Stimulated activated CD8-positive, alpha-beta memory T cell treated with anti-CD3 and anti-CD28 coated beads, Interleukin-2, amount 100 ng/mL, for 1 hour (primary cell): ENCODE results near the gene FAXC.
"Not testable (repeated sequence)": the region's sequence is repeated elsewhere in the genome, so short reads cannot be mapped to it uniquely, and the experiment has no call there.

Experiments used
- DNase-seq, 2 donors: peaks; one replicate each; pipeline ENCODE4 v3.0.0-alpha.2; 2020; ENCODE audit warnings: low read depth in 2 of 2

Gene FAXC

GRCh38 chr6:99285881-99286280 is 63.6 kb downstream of the FAXC start:
- no peak for DNase-seq

- no peak for DNase-seq
These were observed 66.9 kb downstream of the FAXC start for GRCh38 chr6:99282479-99283062.

DNA sequence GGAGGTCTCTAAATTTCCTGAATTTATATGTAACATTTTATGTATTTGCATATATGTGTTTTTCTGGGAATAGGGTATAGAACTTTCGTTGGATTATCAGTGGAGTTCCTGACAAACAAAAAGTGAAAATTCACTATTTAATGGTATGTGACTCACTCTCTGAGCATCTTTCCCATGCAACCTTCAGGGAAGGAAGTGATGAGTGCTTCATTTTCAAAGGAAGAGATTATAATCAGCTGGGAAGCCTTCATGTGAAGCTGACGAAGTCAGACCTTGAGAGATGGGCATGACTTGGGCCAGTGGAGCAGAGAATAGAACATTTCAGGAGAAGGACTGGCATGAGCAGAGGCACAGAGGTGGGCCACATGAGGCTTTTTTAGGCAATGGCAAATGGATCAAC is 72.7 kb downstream of the FAXC start:
- no peak for DNase-seq

DNA sequence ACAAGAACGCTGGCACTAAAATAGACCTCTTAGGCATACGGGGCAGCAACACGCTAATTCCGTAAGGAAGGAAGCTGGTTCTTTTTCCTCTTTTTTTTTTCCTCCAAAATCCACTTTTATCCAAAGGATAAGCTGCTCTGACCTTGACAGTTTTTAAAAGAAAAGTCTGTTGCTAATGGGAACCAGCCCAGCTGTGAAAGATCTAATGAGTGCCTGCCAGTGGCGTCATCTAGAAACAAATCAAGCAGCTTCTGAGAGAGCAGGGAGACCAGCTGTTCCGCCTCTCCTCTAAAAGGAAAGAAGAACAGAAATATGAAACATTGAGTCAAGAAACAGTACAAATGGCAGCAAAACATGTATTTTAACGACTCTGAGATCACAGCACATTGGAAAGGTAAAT is 78.6 kb downstream of the FAXC start:
- no peak for DNase-seq

DNA sequence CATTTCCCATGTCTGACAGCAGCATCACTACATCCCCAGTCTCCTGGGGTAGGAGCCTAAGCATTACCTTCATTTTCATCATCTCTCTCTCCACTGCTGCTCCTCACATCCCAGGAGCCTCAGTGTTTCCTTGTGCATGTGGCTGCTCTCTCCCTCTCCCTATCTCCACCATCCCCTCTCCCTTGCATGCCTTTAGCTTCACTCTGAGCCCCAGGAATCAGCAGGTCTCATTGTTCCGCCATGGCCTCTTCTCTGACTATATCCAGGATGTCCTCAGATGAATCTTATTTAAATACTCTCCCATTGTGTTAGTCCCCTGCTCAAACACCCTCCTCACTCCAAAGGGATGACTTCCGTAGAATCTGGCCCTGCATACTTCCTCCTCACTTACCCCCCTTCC is 79.4 kb downstream of the FAXC start:
- DNase-seq, result no peak

GRCh38 chr6:99269207-99269606 is 80.3 kb downstream of the FAXC start:
- no peak for DNase-seq

DNA sequence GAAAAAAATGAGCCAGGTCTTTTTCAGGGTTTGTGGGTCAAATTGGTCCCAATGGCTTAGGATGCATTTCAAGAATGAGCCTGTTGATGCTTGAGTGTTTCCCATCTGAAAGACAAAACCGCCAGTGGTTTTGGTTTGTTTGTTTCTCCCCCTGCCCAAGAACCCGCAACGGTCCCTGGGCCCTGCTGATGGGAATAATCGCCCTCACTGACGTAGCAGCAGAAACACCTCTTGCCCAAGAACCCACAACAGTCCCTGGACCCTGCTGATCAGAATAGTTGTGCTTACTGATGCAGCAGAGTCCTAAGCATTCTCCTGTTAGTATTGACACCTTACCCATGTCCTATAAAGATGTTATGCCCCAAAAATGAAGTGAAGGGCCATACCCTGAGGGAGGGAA is 82.5 kb downstream of the FAXC start:
- DNase-seq, result not testable (repeated sequence)

DNA sequence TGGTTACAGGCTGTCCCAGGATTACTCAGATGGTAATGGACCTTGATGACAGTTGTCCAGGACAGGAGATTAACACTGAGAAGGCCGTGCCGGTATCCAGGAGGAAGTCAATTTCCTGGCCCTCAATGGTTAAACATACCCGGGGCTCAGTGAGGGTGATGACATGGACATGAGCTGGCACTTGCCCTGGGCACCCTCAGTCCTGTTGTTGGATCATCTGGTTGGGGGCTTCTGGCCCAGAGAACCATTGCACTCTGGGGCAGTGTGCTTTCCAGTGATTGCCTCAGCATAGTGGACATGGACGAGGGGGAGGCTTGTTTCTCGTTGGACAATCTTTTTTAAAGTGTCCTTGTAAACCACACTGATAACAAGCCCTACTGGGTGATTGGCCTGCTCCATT is 84.0 kb downstream of the FAXC start:
- not testable (repeated sequence) for DNase-seq

DNA sequence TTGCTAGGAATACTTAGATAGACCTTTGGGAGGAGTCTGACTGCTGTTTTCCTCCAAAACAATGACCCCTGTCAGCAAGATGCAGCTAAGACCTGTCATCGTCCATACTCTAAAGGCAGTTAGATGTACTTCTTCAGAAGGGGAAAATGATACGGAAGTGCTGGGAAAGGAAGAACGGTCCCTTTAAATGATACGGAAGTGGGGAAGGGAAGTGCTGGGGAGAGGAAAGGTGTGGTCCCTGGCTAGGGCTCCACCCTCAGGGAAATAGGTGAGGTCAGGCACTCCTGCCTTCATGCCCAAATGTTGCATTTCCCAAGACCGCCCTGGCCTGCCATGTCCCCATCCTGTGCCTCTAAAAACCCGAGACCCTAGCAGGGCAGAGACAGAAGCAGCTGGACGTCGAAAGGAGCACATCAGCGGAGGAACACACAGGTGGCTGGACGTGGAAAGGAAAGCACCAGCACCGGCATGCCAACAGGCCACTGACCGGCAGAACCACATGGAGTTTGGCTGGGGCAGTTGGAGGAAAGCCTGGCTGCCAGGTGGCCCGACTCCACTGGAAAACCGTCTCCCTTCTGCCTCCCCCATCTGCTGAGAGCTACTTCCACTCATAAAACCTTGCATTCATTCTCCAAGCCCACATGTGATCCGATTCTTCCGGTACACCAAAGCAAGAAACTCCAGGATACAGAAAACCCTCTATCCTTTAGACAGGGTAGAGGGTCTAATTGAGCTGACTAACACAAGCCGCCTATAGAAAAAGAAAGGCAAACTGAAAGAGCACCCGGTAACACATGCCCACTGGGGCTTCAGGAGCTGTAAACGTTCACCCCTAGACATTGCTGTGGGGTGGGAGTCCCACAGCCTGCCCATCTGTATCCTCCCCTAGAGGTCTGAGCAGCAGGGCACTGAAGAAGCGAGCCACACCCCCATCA is 94.6 kb downstream of the FAXC start:
- DNase-seq, result no peak

- no peak for DNase-seq
These were observed 96.2 kb downstream of the FAXC start for GRCh38 chr6:99253271-99253670.

DNA sequence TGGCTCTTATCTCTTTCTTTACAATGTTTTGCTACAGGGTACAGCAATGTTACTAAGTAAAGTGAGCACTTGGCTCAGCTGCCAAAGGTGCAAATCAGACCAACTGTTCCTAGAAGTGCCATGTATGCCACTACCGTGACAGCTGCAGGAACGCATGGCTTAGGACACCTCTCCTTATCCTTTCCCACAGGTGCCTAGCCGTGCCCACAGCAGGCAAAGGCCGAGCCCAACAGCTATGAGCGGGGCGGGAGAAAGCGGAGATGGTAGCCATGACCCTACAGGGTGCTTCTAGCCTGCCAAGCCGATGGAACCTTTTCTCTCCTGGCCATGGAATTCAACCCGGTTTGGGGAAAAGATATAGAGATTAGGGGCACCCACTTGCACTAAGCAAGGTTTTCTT is 97.1 kb downstream of the FAXC start:
- DNase-seq, result no peak

DNA sequence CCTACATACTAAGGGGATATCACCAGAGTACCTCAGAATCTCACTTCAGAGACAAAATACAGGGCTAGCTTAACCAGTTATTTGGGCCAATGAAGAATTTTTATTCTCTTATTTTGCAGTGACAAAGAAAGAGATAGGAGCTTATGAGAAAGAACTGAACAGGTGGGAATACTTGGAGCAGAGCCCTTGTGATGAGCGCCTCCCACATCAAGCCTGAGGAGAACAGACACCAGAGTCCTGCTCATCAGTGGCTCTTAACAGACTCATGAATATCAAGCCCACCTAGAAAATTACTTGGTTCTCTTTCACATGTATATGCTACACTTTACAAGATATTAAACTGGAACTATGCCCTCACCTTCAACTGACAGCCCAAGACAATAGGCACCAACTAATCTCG is 99.0 kb downstream of the FAXC start:
- no peak for DNase-seq

DNA sequence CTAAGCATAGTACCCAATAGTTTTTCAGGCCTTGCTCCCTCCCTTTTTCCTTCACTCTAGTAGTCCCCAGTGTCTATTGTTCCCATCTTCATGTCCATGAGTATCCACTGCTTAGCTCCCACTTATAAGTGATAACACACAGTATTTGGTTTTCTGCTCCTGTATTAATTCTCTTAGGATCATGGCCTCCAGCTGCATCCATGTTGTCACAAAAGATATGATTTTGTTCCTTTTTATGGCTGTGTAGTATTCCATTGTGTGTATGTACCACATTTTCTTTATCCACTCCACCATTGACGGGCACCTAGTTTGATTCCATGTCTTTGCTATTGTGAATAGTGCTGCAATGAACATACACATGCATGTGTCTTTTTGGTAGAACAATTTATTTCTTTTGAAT is 102.9 kb downstream of the FAXC start:
- no peak for DNase-seq

DNA sequence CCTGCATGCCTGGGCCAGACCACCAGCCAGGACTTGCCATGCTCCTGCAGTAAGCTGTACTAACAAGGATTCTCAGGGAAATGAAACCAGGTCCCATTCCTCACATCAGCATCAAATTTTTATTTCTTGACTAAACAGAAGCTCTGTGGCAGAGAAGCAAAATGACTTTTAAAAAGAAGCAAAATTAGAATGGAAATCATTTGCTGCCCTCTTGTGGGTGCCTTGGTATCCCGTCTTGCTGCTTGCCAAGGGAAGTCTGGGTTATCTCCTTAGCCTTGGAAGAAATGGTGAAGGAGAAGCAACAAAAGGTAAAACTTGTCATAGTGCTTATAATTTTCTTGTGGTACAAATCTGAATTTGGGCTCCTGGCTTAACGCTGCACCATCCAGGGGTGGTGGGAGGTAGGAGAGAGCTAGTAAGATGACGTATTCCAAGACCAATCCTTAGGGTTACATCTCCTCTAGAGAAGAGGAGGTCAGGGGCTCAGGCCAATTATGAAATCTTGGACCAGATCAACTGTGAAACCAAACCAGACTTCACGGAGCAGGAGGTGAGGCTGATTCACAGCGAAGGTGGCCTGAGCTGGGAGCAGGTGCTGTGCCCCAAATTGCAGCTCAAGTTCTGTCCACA is 107.5 kb downstream of the FAXC start:
- DNase-seq, result no peak

DNA sequence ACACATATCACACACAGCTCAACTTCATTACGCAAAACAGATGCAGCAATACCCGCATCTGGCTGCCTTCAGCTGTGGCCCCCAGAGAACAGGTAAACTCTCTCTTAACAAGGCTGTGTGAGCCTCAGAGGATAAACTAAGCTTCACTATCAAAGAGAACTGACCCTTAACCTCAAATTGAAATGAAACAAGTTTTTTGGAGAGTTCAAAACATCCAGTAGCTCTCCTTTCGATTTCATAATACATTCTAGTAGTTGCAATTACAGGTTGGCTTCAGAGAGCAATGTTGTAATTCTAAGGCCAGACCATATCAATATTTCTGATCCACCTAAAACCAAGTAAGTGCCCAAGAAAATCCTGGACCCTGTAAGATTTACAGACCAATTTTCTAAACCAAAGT is 113.5 kb downstream of the FAXC start:
- no peak for DNase-seq

- no peak for DNase-seq
These were observed 116.3 kb downstream of the FAXC start for GRCh38 chr6:99233219-99233618.

DNA sequence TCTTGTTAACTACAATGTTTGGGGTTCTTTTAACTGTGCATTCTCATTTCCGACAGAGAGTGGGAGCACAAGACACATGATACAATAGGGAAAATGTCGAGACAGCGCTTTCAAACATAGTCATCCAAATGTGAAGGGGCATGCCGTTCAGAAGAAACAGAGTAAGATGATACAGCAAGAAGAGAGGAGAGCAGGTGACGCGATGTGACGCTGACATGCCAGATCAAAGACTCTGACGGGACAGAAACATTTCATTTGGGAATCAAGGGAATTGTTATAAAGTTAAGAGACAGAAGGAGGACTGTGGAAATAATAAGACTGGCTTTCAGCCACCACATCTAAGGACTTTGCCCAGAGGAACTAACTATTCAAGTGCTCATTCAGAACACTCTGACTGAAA is 117.4 kb downstream of the FAXC start:
- DNase-seq, result no peak

DNA sequence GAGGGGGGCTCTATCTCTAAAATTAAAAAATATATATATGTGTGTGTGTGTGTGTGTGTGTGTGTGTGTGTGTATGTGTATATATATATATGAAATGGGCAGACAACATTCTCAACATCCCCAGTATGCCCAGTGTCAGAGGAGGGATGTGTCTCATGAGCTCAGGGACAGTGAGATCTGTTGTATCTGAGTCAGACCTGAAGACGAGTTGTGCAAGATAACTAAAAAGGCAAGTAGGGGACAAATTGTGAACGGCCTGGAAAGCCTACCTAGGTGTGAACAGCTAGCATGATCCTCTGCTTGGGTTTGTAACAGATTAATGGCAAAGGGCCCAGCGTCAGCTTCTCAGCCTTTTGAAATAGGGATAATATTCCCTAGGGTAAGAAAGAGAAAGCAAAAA is 124.3 kb downstream of the FAXC start:
- no peak for DNase-seq
